HG03439 (cell line): ENCODE results near the gene PRR7.
"Not testable (repeated sequence)": the region's sequence is repeated elsewhere in the genome, so short reads cannot be mapped to it uniquely, and the experiment has no call there.

Experiments used
- ATAC-seq: cut with Tn5 transposase; IDR thresholded peaks from one replicate; pipeline ENCODE4 v1.9.1; 2021; ENCODE audit warnings: mild to moderate bottlenecking, moderate library complexity; ENCODE audit not compliant: unreplicated experiment

Gene PRR7, protein sequence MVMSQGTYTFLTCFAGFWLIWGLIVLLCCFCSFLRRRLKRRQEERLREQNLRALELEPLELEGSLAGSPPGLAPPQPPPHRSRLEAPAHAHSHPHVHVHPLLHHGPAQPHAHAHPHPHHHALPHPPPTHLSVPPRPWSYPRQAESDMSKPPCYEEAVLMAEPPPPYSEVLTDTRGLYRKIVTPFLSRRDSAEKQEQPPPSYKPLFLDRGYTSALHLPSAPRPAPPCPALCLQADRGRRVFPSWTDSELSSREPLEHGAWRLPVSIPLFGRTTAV

DNA sequence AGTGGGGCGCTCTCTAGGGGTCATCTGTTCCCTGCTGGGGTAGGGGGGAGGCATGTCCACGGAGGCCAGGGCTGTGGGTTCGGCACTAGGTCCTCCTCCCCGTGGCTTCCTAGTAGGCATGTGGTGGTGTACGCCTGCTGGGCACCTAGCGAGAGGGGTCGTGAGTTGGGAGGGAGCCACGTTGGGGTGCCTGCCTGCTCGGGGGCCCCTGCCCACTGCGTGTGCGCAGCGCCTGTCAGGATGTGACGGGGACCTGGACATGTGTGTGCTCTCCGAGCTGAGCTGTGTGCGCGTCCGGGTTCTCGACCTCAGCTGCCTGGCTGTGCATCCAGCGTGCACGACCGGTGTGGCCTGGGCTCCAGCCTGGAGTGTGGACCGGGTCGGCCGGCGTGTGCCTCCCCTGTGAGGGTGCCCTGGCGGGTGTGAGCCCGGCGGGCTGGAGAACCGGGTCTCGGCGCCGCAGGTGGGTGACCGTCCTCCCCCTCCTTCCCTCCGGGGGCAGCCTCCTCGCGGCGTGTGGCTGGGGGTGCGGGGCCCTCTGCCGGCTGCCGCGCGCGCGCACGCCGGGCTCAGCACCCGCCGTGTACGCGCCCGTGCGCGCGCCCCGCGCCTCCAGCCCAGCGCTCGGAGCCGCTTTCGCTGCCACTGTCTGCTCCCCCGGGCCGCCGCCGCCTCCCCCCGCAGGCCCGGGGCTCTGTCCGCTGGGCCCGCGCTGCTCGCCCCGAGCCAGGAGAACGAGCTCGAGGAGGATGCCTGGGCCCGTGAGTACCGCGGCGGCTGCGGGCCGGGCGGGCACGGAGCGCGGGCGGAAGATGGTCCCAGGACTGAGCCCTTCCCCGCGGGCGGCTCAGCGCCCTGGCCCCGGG is at the start of gene PRR7:
Gene PRR7, plus strand, starts transcription at position 615 of the 866 bp plus-strand sequence. CDS start 8,254 bp downstream, outside the sequence.
- ATAC-seq, result peak; percentile 37

DNA sequence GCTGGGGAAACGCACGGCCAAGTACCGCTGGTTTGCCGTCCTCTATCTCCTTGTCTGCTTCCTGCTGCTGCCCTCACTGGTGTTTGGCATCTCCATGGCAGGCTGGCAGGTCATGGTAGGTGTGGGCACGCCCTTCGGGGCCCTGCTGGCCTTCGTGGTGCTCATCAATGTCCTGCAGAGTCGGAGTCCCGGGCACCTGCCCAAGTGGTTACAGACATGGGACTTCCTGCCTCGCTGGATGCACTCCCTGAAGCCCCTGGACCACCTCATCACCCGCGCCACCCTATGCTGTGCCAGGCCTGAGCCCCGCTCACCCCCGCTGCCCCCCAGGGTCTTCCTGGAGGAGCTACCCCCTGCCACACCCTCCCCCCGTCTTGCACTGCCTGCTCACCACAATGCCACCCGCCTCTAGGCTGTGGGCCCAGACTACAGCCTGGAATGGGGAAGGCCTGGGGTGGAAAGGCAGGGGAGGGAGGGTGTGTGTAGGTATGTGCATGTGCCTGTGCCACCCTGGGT is 48.7 kb upstream of the PRR7 start:
- no peak for ATAC-seq

DNA sequence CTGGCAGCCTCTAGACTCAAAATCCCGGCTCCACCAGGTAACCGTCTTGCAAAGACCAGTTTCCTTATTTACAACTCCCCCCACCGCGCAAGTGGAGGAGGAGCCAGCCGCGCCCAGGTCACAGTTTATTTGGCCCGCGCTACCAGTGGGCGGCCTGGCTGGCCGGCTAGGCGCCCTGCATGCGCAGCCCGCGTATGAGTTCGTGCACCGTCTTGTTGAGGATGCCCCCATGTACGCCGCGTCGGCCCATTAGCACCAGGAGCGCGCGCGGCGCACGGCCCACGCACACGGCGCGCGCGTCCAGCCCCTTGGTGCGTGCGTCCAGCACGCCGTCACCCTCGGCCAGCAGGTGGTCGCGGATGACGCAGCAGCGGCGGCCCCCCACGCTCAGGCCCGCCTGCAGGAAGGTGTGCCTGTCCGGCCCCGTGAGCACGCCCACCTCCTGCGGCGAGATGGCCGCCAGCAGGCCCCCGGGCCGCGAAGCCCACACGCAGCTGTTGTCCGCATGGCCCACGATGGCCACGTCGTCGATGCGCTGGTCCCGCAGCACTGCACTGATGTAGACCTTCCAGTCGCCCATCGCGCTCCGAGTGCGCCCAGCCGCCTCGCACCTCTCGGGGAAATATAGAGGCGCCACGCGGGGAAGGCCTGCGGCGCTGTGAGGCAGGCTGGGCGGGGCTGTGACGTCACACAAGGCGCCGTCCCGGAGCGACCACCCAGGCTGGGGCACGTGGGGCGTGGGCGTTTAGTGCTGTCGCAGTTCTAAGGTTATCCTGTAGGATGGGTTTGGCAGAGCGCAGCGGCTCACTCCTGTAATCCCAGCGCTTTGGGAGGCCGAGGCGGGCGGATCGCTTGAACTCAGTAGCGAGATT is 46.4 kb upstream of the PRR7 start, which contains the start of gene PFN3:
Gene PFN3, minus strand, starts transcription at position 665 of the 872 bp plus-strand sequence. Its CDS starts 85 bp downstream, at position 580.
- no peak for ATAC-seq

DNA sequence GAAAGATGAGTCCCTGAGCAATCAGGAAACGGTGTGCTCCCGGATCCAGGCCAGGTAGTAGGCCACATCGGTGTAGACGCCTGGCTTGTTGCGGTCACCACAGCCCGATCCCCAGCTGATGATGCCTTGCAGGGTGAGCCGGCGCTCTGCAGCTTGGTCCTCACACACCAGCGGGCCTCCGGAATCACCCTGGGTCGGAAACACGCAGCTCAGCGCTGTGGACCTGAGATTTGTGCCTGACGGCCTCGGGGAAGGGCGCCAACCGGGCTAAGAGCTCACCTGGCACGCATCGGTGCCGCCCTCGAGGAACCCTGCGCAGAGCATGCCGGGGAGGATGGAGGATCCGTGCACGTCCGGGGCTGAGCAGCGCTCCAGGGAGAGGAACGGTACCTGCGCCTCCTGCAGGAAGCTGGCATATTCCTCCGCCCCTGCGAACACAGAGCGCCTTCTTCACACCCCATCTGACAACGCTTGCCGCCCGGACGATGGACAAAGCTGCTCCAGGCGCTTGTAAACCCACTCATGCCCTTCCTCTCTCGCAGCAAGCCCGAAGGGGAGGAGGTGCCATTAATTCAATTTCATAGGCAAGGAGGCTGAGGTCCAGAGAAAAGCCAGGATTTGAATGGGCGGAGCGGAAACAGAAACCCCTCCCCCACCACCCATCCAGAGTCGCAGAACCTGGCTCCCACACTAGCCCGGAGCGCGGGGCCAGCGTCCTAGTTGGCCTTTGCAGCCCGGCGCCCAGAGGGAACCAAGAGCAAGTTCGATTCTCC is 44.2 kb upstream of the PRR7 start:
- ATAC-seq, result no peak

DNA sequence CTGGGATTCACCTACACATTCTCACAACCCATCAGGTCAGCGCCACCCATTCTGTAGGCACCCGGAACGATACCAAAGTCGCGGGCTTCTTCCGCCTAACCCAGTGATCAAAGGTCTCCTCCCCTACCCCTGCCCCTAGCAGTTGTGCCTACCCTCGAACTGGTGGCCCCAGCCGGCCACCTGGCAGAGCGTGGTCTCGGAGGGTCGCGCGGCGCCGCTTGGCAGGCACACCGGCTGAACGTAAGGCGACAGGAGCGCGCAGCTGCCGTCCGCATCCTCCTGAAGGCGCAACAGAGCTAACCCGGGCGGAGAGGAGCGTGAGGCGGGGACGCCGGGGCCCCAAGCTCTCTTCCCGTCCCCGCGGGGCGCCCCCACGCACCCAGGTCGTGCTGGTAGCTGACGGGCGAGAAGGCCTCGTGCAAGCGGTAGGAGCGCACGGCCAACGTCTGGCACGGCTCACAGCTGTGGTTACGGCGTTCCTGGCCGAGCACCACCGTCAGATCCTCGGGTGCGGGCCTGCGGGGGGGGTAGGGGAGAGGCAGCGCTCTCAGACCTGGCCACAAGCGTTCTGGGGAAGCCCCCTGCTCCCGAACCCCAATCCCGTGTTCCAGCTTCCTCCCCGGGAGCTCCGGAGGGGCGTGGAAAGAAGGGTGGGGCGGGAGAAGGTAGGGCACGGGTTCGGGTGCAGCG is 43.4 kb upstream of the PRR7 start:
- ATAC-seq, result peak; percentile 13

DNA sequence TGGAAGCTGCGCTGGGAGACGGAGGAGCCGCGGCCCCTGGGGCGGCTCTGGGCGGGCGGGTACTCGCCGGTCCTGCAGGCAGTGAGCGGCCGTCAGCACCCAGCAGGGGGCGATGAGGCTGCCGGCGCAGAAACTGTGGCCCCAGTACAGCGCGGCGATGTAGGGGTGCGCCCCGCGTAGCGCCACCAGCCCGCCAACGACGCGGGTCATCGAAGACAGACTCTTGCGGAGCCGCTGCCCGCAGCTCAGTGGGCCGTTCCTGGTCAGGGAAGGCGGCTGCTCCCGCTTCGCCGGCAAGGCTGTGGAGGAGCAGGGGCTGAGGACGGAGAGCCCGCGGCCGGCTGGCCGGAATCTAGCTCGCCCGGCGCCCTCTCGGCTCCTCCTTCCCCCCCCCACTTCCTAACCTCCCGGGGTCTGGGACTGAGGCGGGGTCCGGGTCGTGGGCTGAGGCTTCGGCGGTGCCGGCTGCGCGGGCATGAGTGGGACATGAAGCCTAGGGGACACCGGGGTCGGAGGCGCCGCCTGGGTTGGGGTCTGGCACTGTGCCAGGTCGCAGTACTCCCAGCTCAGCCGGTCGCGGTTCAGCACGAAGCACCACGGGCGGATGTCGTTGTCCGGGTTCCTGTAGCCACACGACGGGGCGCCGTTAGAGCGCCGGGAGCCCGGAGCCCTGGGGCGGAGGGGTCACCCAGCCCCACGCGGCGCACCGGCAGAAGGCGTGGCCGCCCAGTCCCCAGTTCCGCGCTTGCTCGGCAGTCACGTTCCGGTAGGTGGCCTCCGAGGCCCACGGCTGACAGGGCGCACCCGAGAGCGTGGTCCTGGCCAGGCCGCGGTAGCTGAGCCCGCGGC is 42.6 kb upstream of the PRR7 start:
- peak; percentile 77 for ATAC-seq

DNA sequence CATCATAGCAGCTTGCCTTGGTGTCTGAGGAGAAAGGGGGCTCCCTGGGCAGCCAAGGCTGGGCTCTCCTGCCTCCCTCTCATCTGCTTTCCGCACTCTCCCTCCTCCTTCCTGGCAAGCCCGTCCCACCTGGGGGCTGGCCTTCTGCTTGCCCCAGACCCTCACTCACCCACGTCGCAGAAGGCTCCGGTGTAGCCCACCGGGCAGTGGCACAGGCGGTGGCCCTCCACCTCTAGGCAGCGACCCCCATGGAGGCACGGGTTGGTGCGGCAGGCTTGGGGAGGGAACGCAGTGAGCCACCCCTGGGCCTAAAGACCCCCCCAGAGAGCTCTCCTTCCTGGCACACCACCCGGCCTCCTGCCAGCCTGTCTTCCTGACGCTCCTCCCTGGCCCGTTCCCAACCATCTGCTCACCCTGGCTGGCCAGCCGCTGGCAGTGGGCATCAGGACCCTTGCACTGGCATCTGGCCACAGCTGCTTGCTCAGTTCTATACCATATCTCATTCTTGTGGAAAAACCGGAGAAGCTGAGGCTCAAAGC is 41.9 kb upstream of the PRR7 start:
- no peak for ATAC-seq

DNA sequence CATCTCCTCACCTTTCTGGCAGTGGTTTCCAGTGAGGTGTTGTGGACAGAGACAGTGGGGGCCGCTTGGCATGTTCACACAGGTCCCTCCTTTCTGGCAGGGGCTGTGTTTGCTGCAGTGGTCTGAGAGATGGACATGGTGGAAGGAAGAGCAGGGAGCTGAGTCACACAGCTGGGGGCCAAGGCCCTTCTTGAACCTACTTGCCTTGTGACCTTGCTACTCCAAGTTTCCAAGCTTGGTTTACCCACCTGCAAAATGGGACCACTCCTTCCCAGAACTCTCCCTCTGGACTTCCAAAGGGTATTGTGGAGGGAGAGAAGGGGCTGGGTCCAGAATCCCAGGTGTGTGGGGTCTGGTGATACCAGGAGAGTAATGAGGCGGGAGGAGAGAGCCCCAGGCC is 41.3 kb upstream of the PRR7 start:
- ATAC-seq, result no peak

DNA sequence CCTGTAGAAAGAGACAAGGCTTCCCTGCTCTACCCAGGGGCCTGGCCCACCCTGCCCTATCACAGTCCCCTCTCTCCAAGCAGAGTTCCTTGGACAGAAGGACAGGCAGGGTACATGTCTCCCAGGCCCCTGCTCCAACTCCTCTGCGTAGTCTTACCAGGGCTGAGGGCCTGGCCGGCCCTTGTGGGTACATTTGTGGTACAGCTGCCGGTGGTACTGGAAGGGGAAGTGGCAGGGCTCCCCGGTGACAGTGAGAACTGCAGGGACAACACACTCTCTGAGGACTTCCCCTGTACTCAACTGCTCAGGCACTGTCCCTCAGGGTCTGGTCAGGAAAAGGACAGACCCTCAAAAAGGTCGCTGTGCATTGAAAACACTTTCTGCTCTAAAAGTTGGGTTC is 40.8 kb upstream of the PRR7 start:
- ATAC-seq, result no peak

DNA sequence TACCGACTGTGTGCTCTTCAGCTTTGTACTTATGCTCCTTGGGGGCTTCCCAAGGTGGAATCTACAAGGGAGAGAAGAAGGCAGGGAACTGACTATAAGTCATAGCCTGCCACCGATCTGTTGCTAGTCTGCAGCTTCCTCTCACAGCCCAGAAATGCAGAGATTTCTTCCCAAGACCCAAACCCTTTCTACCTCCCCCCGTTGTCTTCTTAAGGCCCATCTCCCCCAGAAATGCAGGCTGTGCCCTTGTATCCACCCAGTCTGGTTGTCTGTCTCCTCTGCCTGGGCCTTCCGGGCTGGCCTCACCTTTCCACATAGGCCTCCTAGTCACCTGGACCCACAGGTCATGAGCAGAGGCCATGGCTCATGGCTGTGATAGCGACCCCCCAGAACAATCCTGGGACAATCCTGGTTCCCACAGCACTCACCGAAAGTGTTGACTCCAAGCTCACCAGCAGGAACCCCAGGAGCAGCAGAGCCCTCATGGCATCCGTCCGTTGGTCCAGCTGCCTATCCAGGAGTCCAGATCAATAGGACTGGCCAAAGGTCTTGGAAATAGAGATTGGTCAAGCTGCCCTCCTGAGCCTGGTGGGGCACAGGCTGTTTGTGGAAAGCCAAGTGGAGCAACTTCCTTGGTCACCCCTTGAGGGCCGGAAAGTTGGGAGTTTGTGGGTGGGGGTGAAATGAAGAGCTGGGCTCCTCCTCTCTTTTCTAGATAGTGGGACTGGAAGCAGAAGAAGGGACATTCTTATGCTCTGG is 37.4 kb upstream of the PRR7 start, which contains the start of gene F12:
Gene F12, minus strand, starts transcription at position 522 of the 759 bp plus-strand sequence. Its CDS starts 37 bp downstream, at position 485.
- no peak for ATAC-seq

DNA sequence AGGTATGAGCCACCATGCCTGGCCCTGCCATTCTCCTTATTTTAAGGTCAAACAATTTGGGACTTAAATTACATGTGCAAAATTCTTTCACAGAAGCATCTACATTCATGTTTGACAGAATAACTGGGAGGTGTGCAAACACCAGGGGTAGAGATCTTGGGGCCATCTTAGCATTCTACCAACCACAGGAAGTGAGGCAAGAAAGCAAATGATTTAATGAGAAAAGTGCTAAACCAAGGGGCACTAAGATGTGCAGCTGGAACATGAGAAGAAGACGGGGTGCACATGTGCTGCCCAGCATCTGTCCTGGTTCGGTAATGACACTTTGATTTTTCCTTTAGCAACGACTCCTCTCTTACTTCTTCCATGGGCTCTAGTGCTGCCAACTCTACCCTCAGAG is 36.0 kb upstream of the PRR7 start:
- no peak for ATAC-seq

DNA sequence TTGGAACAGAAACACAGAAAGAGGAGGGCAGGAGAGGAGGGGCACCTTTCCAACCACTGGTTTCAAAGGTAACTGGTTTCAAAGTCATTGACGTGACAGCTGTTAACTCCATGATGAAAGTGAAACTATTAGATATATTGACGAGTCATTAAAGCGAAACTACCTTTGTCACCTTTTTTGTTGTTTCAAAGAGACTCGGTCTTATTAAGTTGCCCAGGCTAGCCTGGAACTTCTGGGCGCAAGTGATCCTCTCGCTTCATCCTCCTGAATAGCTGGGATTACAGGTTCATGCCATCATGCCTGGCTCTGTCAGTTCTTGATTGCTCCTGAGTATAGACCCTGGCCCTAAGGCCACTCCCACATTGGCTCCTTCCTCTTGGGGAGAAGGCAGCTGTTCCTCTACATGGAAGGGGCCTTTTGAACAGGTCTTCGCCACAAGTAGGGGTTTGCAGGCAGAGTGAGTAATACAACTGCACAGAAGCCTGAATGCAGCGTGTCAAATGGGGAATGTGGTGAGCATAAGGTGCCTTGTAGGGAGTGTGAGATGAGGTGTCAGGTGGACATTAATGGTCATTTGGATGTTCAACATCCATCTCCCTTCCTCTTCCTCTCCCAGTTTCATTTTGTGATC is 33.9 kb upstream of the PRR7 start:
- peak; percentile 63 for ATAC-seq

DNA sequence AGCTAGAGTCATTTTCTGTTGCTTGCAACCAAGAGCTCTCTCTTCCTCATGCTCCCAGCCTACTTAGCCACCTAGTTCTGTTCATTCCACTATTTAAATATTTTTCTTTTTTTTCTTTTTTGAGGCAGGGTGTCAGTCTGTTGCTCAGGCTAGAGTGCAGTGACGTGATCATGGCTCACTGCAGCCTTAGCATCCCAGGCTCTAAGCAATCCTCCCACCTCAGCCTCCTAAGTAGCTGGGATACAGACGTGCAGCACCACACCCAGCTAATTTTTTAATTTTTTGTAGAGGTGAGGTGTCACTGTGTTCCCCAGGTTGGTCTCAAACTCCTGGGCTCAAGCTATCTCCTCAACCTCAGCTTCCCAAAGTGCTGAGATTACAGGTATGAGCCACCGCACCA is 32.1 kb upstream of the PRR7 start:
- no peak for ATAC-seq

DNA sequence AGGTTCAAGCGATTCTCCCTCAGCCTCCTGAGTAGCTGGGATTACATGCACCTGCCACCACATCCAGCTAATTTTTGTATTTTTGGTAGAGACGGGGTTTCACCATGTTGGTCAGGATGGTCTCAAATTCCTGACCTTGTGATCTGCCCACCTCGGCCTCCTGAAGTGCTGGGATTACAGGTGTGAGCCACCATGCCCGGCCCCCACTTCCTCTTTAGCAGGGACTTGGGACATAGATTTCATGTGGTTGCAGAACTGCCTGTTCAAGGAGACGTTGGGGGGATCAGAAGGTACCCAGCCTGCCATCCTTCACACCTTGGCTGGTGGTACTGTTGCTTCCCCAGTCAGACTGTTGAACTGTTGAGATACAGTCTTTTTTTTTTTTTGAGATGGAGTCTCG is 29.5 kb upstream of the PRR7 start:
- ATAC-seq, result not testable (repeated sequence)

DNA sequence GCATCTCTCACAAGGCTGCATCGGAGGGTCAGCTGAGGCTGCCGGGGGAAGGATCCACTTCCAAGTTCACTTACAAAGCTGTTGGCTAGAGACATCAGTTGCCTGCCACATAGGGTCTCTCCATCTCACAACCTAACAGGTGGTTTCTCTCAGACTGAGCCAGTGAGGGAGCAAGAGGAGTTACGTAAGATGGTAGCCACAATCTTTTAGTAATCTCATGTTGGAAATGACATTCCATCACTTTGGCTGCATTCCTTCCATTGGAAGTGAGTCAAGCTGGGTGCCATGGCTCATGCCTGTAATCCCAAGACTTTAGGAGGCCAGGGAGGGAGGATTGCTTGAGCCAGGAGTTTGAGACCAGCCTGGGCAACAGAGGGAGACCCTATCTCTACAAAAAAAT is 27.6 kb upstream of the PRR7 start:
- no peak for ATAC-seq

DNA sequence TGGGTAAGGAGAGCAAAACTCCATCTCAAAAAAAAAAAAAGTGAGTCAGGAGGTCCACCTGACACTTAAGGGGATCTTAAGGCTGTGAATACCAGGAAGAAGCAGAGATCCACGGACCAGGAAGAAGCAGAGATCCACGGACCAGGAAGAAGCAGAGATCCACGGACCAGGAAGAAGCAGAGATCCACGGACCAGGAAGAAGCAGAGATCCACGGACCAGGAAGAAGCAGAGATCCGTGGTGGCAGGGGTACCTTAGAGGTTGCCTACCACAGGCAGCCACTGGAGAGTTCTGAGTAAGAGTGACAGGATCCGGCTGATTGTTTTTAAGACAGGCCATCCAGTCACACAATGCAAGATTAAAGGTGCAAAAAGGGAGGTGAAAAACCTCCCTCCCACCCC is 26.1 kb upstream of the PRR7 start:
- ATAC-seq, result not testable (repeated sequence)
